Stimulated activated CD4-positive, alpha-beta T cell treated with anti-CD3 and anti-CD28 coated beads, Interleukin-12 subunit alpha, Interleukin-12 subunit beta, amount 100 ng/mL, for 48 hours (primary cell): ENCODE measurements around the gene SHC4.
"Not testable (repeated sequence)": the region's sequence is repeated elsewhere in the genome, so short reads cannot be mapped to it uniquely, and the experiment has no call there.

Source experiments
- DNase-seq, 3 donors: peaks; one replicate each; pipeline ENCODE4 v3.0.0-alpha.2; 2020; ENCODE audit warnings: low read depth in 2 of 3, low spot score in 1 of 3

SHC4 gene

GRCh38 chr15:48928877-48929538 is 34.7 kb downstream of the SHC4 start:
- peak; percentile 48 to 56 (median 51) for DNase-seq

GRCh38 chr15:48925714-48926223 is 38.0 kb downstream of the SHC4 start:
- peak in 1 of 3 donors; percentile 45 for DNase-seq

DNA sequence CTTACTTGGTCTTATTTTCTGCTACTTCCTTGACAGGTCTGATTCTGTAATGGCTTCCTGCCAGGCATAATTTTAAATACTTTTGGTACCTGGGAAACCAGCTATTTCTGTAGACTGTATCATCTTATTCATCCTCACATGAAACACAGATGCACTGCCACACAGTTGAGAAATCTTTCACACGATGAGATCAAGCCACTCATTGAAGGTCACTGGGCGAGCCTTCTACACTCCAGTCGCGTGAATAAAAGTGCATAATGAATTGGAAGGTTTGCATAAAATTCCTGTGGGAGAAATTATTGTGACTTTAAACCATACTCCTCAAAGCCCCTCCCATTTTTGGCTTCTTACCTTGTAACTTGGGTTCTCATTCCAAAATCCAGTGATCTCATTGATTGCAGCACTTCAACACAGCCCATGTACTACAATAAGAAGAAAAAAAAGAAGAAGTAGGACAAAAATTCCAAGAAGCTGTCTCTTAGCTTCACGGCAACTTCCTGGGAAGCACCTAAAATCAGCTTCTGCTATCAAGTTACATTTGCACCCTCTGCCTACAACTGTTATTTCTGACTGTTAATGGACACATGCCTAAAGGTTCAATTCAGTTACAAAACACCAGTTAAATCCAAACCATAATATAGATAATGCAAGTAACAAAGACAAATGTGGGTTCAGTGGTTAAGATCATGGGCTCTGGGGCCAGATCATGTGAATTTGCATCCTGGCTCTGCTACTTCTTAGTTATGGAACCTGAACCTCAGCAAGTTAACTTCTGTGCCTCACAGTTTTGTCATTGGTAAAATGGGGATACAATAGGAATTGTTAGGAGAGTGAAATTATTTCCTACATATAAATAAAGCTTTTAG is 39.0 kb downstream of the SHC4 start:
- no peak for DNase-seq

DNA sequence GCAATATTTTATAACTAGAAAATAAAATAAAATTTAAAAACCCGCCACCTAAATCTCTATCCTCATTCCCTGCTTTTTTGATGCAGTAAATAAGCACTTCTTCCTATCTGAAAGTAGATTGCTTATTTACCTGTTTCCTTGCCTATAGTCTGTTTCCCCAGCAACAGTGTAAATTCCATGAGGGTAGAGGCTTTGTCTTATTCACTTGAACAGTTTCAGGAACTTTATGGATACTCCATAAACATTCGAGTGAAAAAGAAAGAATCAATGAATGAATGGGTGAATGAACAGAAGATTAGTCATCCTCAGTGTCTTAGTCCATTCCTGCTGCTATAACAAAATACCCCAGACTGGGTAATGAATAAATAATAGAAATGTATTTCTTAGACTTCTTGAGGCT is 41.7 kb downstream of the SHC4 start:
- no peak for DNase-seq

- no peak for DNase-seq
Measured at GRCh38 chr15:48916721-48917120, 47.0 kb downstream of the SHC4 start.

DNA sequence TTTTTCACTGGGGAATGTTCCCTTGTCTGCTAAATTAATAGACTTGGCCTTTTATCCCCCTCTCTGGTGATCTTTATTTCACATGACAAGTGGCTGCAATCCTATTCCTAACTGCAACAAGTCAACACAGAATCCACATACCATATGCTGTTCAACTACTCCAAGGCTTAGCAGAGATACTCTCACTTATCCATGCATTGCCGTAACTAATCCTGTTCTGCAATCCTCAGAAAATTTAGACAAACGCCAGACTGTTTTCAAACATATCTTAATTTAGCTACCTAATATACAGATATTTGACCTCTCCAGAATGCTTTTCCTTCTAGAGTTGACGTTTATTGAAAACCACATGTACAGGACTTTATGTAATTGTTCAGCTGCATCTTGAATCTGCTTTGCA is 47.9 kb downstream of the SHC4 start:
- no peak for DNase-seq

- DNase-seq, result no peak
Measured at GRCh38 chr15:48914717-48915116, 49.0 kb downstream of the SHC4 start.

DNA sequence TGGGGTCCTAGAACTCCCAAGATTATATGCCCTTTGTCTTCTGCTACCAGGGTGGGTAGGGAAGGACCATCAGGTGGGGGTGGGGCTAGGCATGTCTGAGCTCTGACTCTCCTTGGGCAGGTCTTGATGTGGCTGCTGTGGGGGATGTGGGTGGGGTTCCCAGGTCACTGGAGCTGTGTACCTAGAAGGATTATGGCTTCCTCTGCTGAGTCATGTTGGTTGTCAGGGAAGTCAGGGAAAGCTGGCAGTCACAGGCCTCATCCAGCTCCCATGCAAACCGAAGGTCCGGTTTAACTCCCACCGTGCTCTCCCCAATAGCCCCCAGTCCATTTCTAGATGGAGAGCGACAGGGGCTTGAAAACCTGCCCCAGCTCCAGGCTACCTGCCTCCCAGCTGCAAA is 50.6 kb downstream of the SHC4 start:
- no peak for DNase-seq

DNA sequence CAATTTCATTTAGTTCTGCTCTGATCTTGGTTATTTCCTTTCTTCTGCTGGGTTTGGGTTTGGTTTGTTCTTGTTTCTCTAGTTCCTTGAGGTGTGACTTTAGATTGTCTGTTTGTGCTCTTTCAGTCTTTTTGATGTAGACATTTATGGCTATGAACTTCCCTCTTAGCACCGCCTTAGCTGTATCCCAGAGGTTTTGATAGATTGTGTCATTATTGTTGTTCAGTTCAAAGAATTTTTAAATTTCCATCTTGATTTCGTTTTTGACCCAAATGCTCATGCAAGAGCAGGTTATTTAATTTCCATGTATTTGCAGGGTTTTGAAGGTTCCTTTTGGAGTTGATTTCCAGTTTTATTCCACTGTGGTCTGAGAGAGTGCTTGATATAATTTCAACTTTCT is 53.2 kb downstream of the SHC4 start:
- DNase-seq, result not testable (repeated sequence)

GRCh38 chr15:48909313-48909712 is 54.4 kb downstream of the SHC4 start:
- not testable (repeated sequence) for DNase-seq

DNA sequence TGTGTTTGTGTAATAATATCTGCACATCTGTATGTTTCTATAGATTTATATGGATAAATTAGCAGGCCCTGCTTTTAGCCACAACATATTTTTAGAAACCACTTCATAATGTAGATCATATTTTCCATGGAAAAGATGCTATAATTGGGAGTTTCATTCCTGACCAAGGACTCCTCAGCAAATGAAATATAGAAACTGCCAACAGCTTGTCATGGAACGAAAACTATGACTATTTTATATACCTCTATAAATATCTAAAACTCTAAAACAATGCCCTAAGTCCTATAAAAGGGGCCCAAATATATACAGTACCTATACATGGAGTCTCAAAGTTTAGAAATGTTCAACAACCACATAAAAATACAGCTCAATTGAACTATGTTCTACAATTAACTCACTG is 57.9 kb downstream of the SHC4 start:
- no peak for DNase-seq

DNA sequence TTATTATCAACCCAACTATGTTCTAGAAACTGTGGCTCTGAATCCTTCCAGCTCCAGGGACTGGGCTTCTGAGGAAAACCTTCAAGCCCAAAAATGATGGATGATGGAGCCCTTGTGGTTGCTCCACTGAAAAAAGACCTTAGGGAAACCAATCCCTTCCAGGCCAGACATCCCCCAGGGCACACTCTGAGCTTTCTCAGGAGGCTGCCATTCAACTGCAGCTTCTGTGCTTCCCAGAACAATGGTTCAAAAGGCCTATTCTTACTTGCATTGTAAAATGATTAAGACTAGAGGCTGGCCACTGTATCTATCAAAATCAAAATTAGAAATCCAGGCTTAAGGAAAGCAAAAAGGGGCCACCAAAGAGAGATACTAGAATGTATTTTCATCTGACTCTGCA is 58.5 kb downstream of the SHC4 start:
- no peak for DNase-seq

- DNase-seq, result no peak
Measured at GRCh38 chr15:48904758-48905157, 59.0 kb downstream of the SHC4 start.

DNA sequence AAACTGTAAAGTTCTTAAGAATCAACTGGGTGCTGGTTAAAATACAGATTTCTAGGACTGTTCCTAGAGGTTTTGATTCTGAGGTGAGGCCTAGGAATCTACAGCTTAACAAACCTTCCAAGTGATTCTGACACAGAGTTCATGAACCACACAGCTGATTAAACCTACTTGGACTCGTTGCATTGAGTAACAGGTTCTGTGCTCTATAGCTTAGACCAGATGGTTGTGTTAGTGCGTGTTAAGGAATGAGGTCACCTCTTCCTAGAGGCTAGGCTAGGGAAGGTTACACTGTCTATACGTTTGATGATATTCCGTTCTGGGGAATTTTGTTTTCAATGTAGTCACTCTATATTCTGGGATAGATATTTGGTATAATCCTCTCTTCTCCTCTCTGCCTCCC is 63.9 kb downstream of the SHC4 start:
- DNase-seq, result no peak

- no peak for DNase-seq
Measured at GRCh38 chr15:48898446-48898845, 65.3 kb downstream of the SHC4 start.

DNA sequence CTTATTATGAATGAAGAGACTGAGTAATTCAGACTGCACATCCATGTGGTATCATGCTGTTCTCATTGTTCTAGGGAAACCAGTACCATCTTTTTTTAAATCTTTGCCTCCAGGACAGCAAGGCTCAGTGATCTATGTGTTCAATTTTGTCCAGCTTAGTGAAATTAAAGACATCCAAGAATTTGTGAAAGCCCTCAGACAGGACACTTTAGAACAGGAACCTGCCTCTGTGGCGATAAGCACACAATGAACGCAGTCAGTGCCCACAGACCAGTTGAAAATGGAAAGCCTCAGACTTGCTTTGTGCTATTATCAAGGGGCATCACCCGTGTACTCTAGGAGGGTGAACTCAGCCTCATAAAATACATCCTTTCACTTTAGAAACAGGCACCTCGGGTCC is 65.7 kb downstream of the SHC4 start:
- DNase-seq, result no peak

- DNase-seq, result no peak
Measured at GRCh38 chr15:48896869-48897814, 66.6 kb downstream of the SHC4 start.

DNA sequence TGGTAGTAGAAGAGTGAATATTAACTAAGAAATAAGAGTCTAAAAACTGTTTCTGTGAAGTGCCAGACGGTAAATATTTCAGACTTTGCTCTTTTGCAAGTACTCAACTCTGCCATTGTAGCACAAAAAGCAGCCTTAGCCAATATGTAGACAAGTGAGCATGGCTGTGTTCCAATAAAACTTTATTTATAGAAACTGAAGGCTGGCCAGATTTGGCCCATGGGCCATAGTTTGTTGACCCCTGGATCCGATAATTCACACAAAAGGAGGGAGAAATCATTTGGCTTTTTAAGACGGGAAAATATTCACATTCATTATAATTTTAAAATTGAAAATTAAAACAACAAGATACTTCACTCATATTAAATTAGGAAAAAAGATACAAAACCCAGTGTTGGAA is 70.4 kb downstream of the SHC4 start:
- no peak for DNase-seq

GRCh38 chr15:48891232-48891765 is 72.4 kb downstream of the SHC4 start:
- no peak for DNase-seq

DNA sequence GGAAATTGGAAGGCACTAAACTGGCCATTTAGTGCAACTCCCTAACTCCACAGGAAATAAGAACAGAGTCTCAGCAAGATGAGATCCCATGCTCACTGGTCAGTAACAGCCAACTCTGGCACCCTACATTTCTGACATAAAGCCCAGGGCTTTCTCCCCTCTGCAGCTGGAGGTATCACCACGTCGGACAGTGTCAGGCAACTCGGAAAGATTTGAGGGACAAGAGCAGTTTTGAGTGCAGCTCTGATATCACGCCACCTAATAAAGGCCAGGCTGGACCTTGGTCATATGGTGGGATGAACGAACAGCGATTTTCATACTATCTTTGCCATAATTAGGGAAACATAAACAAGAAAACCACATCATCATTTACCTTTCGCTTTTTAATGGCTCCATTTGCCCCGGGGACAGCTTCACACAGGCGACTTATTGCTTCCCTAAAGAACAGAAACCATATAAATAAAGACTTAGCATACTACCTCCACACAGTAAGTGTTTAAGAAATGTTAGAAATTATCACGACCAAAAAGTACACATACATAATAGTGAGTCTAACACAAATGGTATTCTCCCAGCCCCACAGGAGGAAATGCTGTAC is 73.2 kb downstream of the SHC4 start:
- DNase-seq, result no peak

- no peak for DNase-seq
Measured at GRCh38 chr15:48889925-48890324, 73.8 kb downstream of the SHC4 start.
